Thyroid gland (tissue), 4 donors: Measurements from ENCODE around the gene SPATS2L.

Experiments used
- POLR2A ChIP-seq, 2 donors: fragments of 450-650 bp; IDR thresholded peaks; one replicate each; pipeline ENCODE4 v1.6.1; 2017; ENCODE audit warnings: antibody characterized with exemption in 2 of 2, mild to moderate bottlenecking in 2 of 2, moderate library complexity in 1 of 2
- TF ChIP-seq, protein P1 (sequence below), 6 experiments: fragments of 200-600 bp in 3 of 6; fragments of 450-650 bp in 3 of 6; sonication (generic) in 3 of 6; IDR thresholded peaks; one replicate each; pipeline ENCODE4 v1.5.1; 2016 to 2019; ENCODE audit warnings: antibody characterized with exemption in 6 of 6, mild to moderate bottlenecking in 2 of 6, inconsistent platforms in 1 of 6, moderate library complexity in 1 of 6

GRCh38 chr2:200446612-200447011, 140.1 kb downstream of the SPATS2L start:
- TF ChIP-seq, protein P1, sequence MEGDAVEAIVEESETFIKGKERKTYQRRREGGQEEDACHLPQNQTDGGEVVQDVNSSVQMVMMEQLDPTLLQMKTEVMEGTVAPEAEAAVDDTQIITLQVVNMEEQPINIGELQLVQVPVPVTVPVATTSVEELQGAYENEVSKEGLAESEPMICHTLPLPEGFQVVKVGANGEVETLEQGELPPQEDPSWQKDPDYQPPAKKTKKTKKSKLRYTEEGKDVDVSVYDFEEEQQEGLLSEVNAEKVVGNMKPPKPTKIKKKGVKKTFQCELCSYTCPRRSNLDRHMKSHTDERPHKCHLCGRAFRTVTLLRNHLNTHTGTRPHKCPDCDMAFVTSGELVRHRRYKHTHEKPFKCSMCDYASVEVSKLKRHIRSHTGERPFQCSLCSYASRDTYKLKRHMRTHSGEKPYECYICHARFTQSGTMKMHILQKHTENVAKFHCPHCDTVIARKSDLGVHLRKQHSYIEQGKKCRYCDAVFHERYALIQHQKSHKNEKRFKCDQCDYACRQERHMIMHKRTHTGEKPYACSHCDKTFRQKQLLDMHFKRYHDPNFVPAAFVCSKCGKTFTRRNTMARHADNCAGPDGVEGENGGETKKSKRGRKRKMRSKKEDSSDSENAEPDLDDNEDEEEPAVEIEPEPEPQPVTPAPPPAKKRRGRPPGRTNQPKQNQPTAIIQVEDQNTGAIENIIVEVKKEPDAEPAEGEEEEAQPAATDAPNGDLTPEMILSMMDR (IDR thresholded peaks at IDR 0.05) = no peak
- TF ChIP-seq POLR2A (IDR thresholded peaks at IDR 0.05) = no peak
